ENCODE measurements around the gene B3GALT4.
A peak's percentile ranks its signal among the peaks of the same experiment; 100 is the strongest.

DNA sequence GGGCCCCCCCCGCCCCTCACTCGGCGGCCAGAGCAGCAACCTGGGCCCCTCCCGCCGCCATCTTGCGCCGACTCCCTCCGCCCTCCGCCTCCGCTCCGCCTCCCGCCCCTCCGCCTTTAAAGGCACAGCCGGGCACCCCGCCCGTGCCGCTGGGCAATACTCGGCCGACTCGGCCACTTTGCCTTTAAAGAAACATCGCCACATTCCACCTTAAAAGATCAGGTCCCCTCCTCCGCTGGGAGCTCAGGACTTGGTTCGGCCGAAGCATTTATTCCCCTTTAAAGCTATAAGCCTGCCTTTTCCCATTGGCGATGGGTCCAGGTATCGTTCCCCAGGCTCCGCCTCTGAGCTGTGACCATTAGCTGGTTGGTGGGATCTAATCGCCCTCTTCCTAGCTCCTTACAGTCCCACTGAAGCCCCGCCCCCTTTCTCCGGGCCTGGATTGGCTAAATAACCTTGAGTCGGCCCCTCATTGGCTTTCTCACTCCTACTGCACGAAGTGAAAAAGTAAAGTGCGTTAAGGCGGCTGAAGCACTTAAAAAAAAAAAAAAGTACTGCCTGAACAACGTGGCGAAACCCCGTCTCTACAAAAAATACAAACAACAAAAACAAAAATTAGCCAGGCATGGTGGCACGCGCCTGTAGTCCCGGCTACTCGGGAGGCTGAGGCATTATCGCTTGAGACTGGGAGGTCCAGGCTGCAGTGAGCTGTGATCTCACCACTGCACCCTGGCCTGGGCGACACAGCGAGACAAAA lies 40.9 kb downstream of the B3GALT4 start, which contains the start of gene ZBTB22:
- TF ChIP-seq, protein P1, sequence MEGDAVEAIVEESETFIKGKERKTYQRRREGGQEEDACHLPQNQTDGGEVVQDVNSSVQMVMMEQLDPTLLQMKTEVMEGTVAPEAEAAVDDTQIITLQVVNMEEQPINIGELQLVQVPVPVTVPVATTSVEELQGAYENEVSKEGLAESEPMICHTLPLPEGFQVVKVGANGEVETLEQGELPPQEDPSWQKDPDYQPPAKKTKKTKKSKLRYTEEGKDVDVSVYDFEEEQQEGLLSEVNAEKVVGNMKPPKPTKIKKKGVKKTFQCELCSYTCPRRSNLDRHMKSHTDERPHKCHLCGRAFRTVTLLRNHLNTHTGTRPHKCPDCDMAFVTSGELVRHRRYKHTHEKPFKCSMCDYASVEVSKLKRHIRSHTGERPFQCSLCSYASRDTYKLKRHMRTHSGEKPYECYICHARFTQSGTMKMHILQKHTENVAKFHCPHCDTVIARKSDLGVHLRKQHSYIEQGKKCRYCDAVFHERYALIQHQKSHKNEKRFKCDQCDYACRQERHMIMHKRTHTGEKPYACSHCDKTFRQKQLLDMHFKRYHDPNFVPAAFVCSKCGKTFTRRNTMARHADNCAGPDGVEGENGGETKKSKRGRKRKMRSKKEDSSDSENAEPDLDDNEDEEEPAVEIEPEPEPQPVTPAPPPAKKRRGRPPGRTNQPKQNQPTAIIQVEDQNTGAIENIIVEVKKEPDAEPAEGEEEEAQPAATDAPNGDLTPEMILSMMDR (IDR thresholded peaks at IDR 0.05), result peak in 1 of 7 experiments; percentile 19
- TF ChIP-seq POLR2A (IDR thresholded peaks at IDR 0.05), result peak in 2 of 3 donors; percentile 41 to 44
